Chondrocyte (in vitro differentiated cells): ENCODE measurements around the gene MLLT6. TPM values are rescaled to one million over a fixed set of nuclear protein-coding genes. Genes with fewer than 3 reads are reported as not detected.

Experiments used
- DNase-seq: peaks from one replicate; pipeline ENCODE4 v3.0.0; 2021; ENCODE audit warnings: mixed read lengths, low spot score
- H3K27ac Mint-ChIP-seq: one replicate; pipeline ENCODE4 v1.8.0; 2021; ENCODE audit warnings: mild to moderate bottlenecking, moderate library complexity, mixed read lengths; ENCODE audit not compliant: unreplicated experiment
- H3K27me3 Mint-ChIP-seq: 2 replicates; pipeline ENCODE4 v1.8.0; 2021; ENCODE audit warnings: low read depth, mixed read lengths
- H3K36me3 Mint-ChIP-seq: 2 replicates; pipeline ENCODE4 v1.8.0; 2021; ENCODE audit warnings: low read depth, mixed read lengths
- H3K4me1 Mint-ChIP-seq: 2 replicates; pipeline ENCODE4 v1.8.0; 2021; ENCODE audit warnings: low read depth, mild to moderate bottlenecking, mixed read lengths
- H3K4me3 Mint-ChIP-seq: one replicate; pipeline ENCODE4 v1.8.0; 2021; ENCODE audit warnings: mild to moderate bottlenecking, moderate library complexity, mixed read lengths; ENCODE audit not compliant: unreplicated experiment
- H3K9me3 Mint-ChIP-seq: 2 replicates; pipeline ENCODE4 v1.8.0; 2021; ENCODE audit warnings: low read depth, mixed read lengths
- total RNA-seq: library from RNA; stranded (reverse); gene quantifications from 3 replicates; pipeline ENCODE4 v1.2.1, GENCODE V29; 2021
- TF ChIP-seq, protein P1 (sequence below): fragments of 200-600 bp; sonication (generic); IDR thresholded peaks from 2 replicates; pipeline ENCODE4 v1.5.0; 2021; ENCODE audit warnings: antibody characterized with exemption, mild to moderate bottlenecking, moderate library complexity

MLLT6 gene
- total RNA-seq, 1 donor from 2014 or later: 50.0 TPM

DNA sequence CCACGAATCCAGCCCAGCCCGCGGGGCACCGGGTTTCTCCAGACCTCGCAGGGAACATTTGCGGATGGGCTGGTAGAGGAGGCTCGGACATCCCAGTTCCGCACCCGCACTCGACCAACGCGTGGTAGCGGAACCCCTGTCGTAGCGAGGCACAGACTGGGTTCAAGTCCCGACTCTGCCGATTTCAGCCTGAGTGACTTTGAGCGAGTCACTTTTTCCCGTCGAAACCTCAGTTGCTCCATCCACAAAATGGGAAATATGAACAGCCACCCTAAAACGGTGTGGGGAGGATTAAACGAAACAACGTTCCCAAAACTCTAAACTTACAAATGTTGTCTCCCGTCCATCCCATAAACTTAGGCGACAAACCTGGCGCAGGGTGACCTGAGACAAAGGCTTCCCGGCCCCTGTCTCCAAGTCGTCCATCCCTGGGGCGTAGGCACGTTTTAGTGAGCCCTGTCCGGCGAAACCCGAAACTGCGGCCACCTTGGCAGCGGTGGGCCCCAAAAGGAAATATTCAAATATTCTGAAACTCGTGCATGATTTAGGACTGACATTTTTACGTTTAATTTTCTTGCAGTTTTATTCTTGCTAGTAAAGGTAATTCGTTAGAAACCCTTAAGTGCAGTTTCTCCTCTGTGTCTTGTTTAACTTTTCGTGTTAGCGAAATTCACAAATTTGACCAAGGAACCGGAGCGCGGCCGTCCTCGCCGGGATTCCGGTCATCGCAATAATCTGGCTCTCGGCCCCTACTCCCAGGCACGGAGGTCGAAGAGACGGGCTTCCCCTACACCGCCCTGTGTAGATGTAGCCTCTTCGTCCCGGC lies 1.9 kb upstream of the MLLT6 start:
- Mint-ChIP-seq H3K36me3 (no peaks in the 10 kb centered on the region), H3K4me1 (peaks cover 57% of the 10 kb centered on the region), H3K9me3 (no peaks in the 10 kb centered on the region), H3K4me3 (peak overlapping the region; percentile 83), H3K27me3 (peaks cover under 1% of the 10 kb centered on the region), H3K27ac (peak overlapping the region; percentile 81)
- no peak for DNase-seq
- TF ChIP-seq, protein P1, sequence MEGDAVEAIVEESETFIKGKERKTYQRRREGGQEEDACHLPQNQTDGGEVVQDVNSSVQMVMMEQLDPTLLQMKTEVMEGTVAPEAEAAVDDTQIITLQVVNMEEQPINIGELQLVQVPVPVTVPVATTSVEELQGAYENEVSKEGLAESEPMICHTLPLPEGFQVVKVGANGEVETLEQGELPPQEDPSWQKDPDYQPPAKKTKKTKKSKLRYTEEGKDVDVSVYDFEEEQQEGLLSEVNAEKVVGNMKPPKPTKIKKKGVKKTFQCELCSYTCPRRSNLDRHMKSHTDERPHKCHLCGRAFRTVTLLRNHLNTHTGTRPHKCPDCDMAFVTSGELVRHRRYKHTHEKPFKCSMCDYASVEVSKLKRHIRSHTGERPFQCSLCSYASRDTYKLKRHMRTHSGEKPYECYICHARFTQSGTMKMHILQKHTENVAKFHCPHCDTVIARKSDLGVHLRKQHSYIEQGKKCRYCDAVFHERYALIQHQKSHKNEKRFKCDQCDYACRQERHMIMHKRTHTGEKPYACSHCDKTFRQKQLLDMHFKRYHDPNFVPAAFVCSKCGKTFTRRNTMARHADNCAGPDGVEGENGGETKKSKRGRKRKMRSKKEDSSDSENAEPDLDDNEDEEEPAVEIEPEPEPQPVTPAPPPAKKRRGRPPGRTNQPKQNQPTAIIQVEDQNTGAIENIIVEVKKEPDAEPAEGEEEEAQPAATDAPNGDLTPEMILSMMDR: no peak

DNA sequence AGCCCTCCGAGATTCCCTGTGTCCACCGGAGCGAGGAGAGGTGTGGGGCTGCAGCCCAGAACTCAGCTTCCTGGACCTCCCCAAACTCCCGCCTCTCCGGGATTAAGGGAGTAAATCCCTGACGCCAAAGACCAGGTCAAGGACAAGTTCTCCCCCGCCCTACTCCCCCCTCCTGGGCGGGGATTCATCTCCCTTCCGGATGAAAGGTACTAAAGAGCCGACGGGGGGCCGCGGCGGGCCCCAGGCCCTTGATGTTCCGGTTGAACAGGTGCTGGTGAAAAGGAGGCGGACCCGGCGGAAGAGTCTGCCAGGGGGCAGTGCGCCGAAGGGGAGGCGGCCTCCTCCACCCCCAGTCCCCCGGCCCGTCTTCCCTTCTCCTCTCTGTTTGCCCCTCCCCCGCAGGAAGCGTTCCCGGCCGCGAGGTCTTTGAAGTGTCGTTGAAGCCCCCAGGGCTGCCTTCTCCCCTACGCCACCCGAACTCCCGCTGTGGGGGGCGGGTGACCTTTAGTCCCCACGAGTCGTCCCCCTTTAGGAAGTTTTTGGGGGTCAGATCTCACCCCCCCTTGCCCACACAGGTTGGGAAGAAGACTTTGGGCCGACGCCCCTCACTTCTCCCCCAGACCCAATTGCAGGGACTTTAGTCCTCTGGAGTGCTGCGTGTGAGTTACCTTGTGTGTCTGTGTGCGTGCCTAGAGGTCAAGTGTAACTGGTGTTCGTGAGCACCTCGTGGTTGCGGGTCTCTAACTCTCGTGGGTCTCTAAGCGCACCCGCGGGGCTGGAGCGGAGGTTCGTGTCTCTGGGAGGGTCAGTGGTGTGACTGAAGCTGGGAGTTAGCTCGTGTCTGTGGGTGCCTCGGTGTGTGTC lies 1.1 kb upstream of the MLLT6 start:
- H3K27me3 Mint-ChIP-seq: no peaks in the 10 kb centered on the region
- TF ChIP-seq, protein P1: no peak
- no peak for DNase-seq
- H3K4me1 Mint-ChIP-seq: peaks cover 57% of the 10 kb centered on the region
- H3K4me3 Mint-ChIP-seq: peak overlapping the region; percentile 83
- no peaks in the 10 kb centered on the region for H3K9me3 Mint-ChIP-seq
- peak overlapping the region; percentile 90 for H3K27ac Mint-ChIP-seq
- H3K36me3 Mint-ChIP-seq: no peaks in the 10 kb centered on the region

DNA sequence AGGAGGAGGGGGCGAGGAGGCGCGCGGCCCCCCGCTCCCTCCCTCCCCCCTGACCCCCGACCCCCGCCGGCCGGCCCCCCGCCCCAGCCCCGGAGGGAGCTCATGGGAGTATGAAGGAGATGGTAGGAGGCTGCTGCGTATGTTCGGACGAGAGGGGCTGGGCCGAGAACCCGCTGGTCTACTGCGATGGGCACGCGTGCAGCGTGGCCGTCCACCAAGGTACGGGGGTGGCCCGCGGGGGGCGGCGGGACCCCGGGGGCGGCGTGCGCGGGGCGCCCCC lies 390 bp downstream of the MLLT6 start:
- TF ChIP-seq, protein P1: no peak
- peaks cover 6% of the 10 kb centered on the region for H3K36me3 Mint-ChIP-seq
- peak overlapping the region; percentile 87 for H3K4me3 Mint-ChIP-seq
- peaks cover 50% of the 10 kb centered on the region for H3K4me1 Mint-ChIP-seq
- H3K9me3 Mint-ChIP-seq: no peaks in the 10 kb centered on the region
- DNase-seq: no peak
- no peak overlapping the region for H3K27ac Mint-ChIP-seq
- no peaks in the 10 kb centered on the region for H3K27me3 Mint-ChIP-seq

DNA sequence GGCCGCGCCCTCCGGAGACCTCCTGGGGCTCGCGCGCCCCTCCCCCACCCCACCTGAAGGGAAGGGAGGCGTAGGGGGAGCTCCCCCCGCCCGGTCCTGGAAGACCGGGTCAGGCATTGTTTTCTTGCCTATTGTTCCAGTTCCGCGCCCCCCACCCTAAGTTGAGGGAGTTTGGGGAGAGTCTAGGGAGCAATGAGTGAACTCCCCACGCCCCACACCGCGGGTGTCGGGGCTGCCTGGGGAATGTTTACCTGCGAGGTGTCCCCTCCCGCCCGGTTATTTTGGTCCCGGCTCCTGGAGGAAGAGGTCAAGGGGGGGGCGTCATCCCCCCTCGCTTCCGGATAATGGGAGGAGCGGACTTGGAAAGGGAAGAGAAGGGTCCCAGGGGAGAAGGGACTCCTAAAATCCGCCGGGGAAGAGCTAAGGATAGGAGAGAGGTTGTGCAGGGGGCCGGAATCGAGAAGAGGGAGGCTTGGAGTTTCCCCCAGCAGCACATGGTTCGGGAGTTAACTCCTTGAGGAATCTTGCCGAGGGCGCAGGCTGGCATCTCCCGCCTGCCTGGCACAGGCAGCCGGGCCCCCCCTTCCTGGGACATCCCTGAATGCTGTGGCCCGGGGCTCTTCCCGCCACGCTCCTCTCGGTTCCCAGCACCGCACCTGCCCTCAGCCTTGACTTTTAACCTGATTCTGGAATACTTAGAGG lies 881 bp downstream of the MLLT6 start:
- Mint-ChIP-seq H3K4me1 (peaks cover 50% of the 10 kb centered on the region), H3K36me3 (peaks cover 7% of the 10 kb centered on the region), H3K27me3 (no peaks in the 10 kb centered on the region), H3K4me3 (peak overlapping the region; percentile 87), H3K9me3 (no peaks in the 10 kb centered on the region), H3K27ac (peak overlapping the region; percentile 53)
- TF ChIP-seq, protein P1: no peak
- DNase-seq: no peak
